GM19328 (cell line): ENCODE data around the gene PI4KA.
"Not testable (repeated sequence)": the region's sequence is repeated elsewhere in the genome, so short reads cannot be mapped to it uniquely, and the experiment has no call there.

Experiments
- ATAC-seq: cut with Tn5 transposase; IDR thresholded peaks from one replicate; pipeline ENCODE4 v1.9.1; 2021; ENCODE audit warnings: mild to moderate bottlenecking, moderate library complexity; ENCODE audit not compliant: unreplicated experiment

Gene PI4KA

GRCh38 chr22:20702175-20702545, 156.5 kb downstream of the PI4KA start:
- peak; percentile 17 for ATAC-seq

GRCh38 chr22:20701680-20702136, 156.9 kb downstream of the PI4KA start:
- not testable (repeated sequence) for ATAC-seq

- not testable (repeated sequence) for ATAC-seq
These were observed 158.3 kb downstream of the PI4KA start for GRCh38 chr22:20700347-20700746.

- not testable (repeated sequence) for ATAC-seq
These were observed 158.8 kb downstream of the PI4KA start for GRCh38 chr22:20699856-20700255.

GRCh38 chr22:20697481-20698113, 161.0 kb downstream of the PI4KA start:
- not testable (repeated sequence) for ATAC-seq

GRCh38 chr22:20696056-20696455, 162.6 kb downstream of the PI4KA start:
- not testable (repeated sequence) for ATAC-seq

GRCh38 chr22:20695205-20695604, 163.4 kb downstream of the PI4KA start:
- not testable (repeated sequence) for ATAC-seq

GRCh38 chr22:20694256-20694655, 164.4 kb downstream of the PI4KA start:
- not testable (repeated sequence) for ATAC-seq

GRCh38 chr22:20692926-20693325, 165.7 kb downstream of the PI4KA start:
- not testable (repeated sequence) for ATAC-seq

- ATAC-seq, result not testable (repeated sequence)
These were observed 167.9 kb downstream of the PI4KA start for GRCh38 chr22:20690586-20691317.

GRCh38 chr22:20687356-20688172, 171.0 kb downstream of the PI4KA start:
- ATAC-seq, result not testable (repeated sequence)

GRCh38 chr22:20685764-20686163, 172.8 kb downstream of the PI4KA start:
- not testable (repeated sequence) for ATAC-seq

GRCh38 chr22:20678792-20679435, 179.7 kb downstream of the PI4KA start:
- not testable (repeated sequence) for ATAC-seq

- ATAC-seq, result no peak
These were observed 180.8 kb downstream of the PI4KA start for GRCh38 chr22:20677684-20678242.

GRCh38 chr22:20675613-20676012, 183.0 kb downstream of the PI4KA start:
- ATAC-seq, result not testable (repeated sequence)

GRCh38 chr22:20674998-20675397, 183.6 kb downstream of the PI4KA start:
- no peak for ATAC-seq

GRCh38 chr22:20673295-20674195, 185.1 kb downstream of the PI4KA start:
- no peak for ATAC-seq

- no peak for ATAC-seq
These were observed 185.9 kb downstream of the PI4KA start for GRCh38 chr22:20672732-20673131.

- no peak for ATAC-seq
These were observed 186.6 kb downstream of the PI4KA start for GRCh38 chr22:20672082-20672424.
